B cell (primary cell): ENCODE measurements around the gene MYRIP. TPM values are rescaled to one million over a fixed set of nuclear protein-coding genes. Genes with fewer than 3 reads are reported as not detected.

Experiments used
- ATAC-seq: fragments of 200-7000 bp; cut with Tn5 transposase; one replicate; pipeline ENCODE4 v1.10.0; 2021; ENCODE audit warnings: low read depth, mild to moderate bottlenecking, moderate number of reproducible peaks, moderate library complexity
- CTCF ChIA-PET: fragments of 350-600 bp; sonication (Branson Sonifier 250); formaldehyde crosslinking; loops from one replicate; lab custom pipeline; 2021; ENCODE audit warnings: antibody characterized with exemption, inconsistent platforms; lab: Charles Lee
- POLR2A ChIA-PET: fragments of 350-600 bp; sonication (Branson Sonifier 250); formaldehyde crosslinking; loops from one replicate; lab custom pipeline; 2021; ENCODE audit warnings: antibody characterized with exemption; lab: Charles Lee
- DNase-seq: peaks from one replicate; pipeline ENCODE4 v3.0.0; 2013
- H2AFZ ChIP-seq: 2 replicates; pipeline ENCODE4 v1.6.1; 2012; ENCODE audit warnings: mild to moderate bottlenecking, low read depth, low read length; ENCODE audit not compliant: insufficient read depth, poor library complexity, severe bottlenecking
- H3K27ac ChIP-seq, 2 donors: 1 replicate in 1 of 2; 2 replicates in 1 of 2; pipeline ENCODE4 v1.5.1; 2012 to 2013; ENCODE audit warnings: low read length in 2 of 2, mild to moderate bottlenecking in 2 of 2, moderate library complexity in 1 of 2
- H3K27me3 ChIP-seq, 4 experiments: fragments of 200-600 bp in 1 of 4; sonication (generic) in 1 of 4; replicated peaks in 1 of 4; 1 replicate in 2 of 4; 2 replicates in 2 of 4; pipeline versions ENCODE4 v1.6.1 to v1.7.0; 2013 to 2016; ENCODE audit warnings: low read length in 3 of 4, mild to moderate bottlenecking in 2 of 4, mixed read lengths in 1 of 4, moderate library complexity in 1 of 4; ENCODE audit not compliant: insufficient read depth in 4 of 4, control insufficient read depth in 3 of 4; ENCODE audit errors: control extremely low read depth in 1 of 4
- H3K36me3 ChIP-seq, 2 experiments: replicated peaks in 1 of 2; 1 replicate in 1 of 2; 2 replicates in 1 of 2; pipeline versions ENCODE4 v1.6.1 to v1.7.1; 2013; ENCODE audit warnings: low read length in 1 of 2; ENCODE audit not compliant: insufficient read depth in 2 of 2, control insufficient read depth in 1 of 2; ENCODE audit errors: control extremely low read depth in 1 of 2, extremely low read depth in 1 of 2
- H3K4me1 ChIP-seq, 2 donors: fragments of 200-600 bp in 1 of 2; sonication (generic) in 1 of 2; 1 replicate in 1 of 2; 2 replicates in 1 of 2; pipeline versions ENCODE4 v1.5.1 to v1.6.1; 2013 to 2017; ENCODE audit warnings: low read length in 2 of 2; ENCODE audit not compliant: control insufficient read depth in 2 of 2, insufficient read depth in 2 of 2
- H3K4me2 ChIP-seq: replicated peaks from 2 replicates; pipeline ENCODE3; 2012; ENCODE audit warnings: mild to moderate bottlenecking, low read depth, low read length; ENCODE audit not compliant: poor library complexity, severe bottlenecking
- H3K4me3 ChIP-seq, 5 experiments: fragments of 200-600 bp in 1 of 5; sonication (generic) in 1 of 5; 1 replicate in 3 of 5; 2 replicates in 2 of 5; pipeline versions ENCODE4 v1.5.1 to v1.7.0; 2011 to 2016; ENCODE audit warnings: low read length in 4 of 5, mild to moderate bottlenecking in 4 of 5, low read depth in 2 of 5, control low read depth in 1 of 5, moderate library complexity in 1 of 5; ENCODE audit not compliant: insufficient read depth in 1 of 5; ENCODE audit errors: control extremely low read depth in 1 of 5, extremely low read depth in 1 of 5
- H3K79me2 ChIP-seq: fragments of 200-600 bp; sonication (generic); one replicate; pipeline ENCODE4 v1.6.0; 2016; ENCODE audit warnings: low read length; ENCODE audit not compliant: control insufficient read depth, insufficient read depth
- H3K9ac ChIP-seq: fragments of 200-600 bp; sonication (generic); 2 replicates; pipeline ENCODE4 v1.6.1; 2017; ENCODE audit warnings: mild to moderate bottlenecking, low read length, moderate library complexity
- H3K9me3 ChIP-seq, 3 donors: one replicate each; pipeline versions ENCODE4 v1.6.1 to v1.7.1; 2013; ENCODE audit warnings: low read length in 2 of 3; ENCODE audit not compliant: control insufficient read depth in 2 of 3, insufficient read depth in 1 of 3; ENCODE audit errors: control extremely low read depth in 1 of 3
- H4K20me1 ChIP-seq: 2 replicates; pipeline ENCODE4 v1.6.0; 2012; ENCODE audit warnings: mild to moderate bottlenecking, low read length; ENCODE audit not compliant: insufficient read depth, control insufficient read depth, poor library complexity, severe bottlenecking
- H3K27ac Mint-ChIP-seq: one replicate; pipeline ENCODE4 v1.8.0; 2021; ENCODE audit warnings: mixed read lengths
- H3K27me3 Mint-ChIP-seq: one replicate; pipeline ENCODE4 v1.8.0; 2021; ENCODE audit warnings: mixed read lengths
- H3K4me1 Mint-ChIP-seq: one replicate; pipeline ENCODE4 v1.8.0; 2021; ENCODE audit warnings: mixed read lengths
- H3K4me3 Mint-ChIP-seq: one replicate; pipeline ENCODE4 v1.8.0; 2021; ENCODE audit warnings: mixed read lengths
- H3K9me3 Mint-ChIP-seq: one replicate; pipeline ENCODE4 v1.8.0; 2022; ENCODE audit warnings: mixed read lengths; ENCODE audit not compliant: insufficient read depth
- EZH2 ChIP-seq: IDR thresholded peaks from 2 replicates; pipeline ENCODE4 v1.6.1; 2012; ENCODE audit warnings: borderline replicate concordance, low read depth, mild to moderate bottlenecking, moderate library complexity, low read length; ENCODE audit not compliant: insufficient read depth, poor library complexity, severe bottlenecking
- WGBS: methylation state at CpG from one replicate; pipeline ENCODE4 v1.1.5; 2013; ENCODE audit warnings: missing lambda C conversion rate; ENCODE audit not compliant: insufficient coverage; 5-methylcytosine and 5-hydroxymethylcytosine counted together
- intact Hi-C: fragments of 100-400 bp; cut with micrococcal nuclease; formaldehyde crosslinking; loops from one replicate; pipeline ENCODE4 v1.10.0; 2022
- polyA plus RNA-seq: library from polyadenylated mRNA; depleted of rRNA; stranded (reverse); fragments of >200 nt; gene quantifications from 2 replicates; pipeline ENCODE4 v1.2.3, GENCODE V29; 2012
- total RNA-seq, 2 donors: library from RNA; stranded (reverse); fragments of 120-200 nt in 1 of 2; gene quantifications; 1 replicate in 1 of 2; 2 replicates in 1 of 2; pipeline versions ENCODE4 v1.2.3 to v1.2.4, GENCODE V29; 2013 to 2022
- TF ChIP-seq, protein P1 (sequence below): fragments of 200-600 bp; IDR thresholded peaks from one replicate; pipeline ENCODE4 v1.8.0; 2022; ENCODE audit warnings: antibody characterized with exemption, mild to moderate bottlenecking

MYRIP gene
- total and polyA plus RNA-seq, 2 donors (not counting 1 experiment from before 2014, with no cell fraction given): 0.03 to 0.10 TPM

- Histone ChIP-seq H3K9ac (no peak overlapping the region), H3K4me3 (no peak overlapping the region), H3K27ac (no peak overlapping the region), H3K36me3 (no peaks in the 10 kb centered on the region), H3K4me1 (peaks cover 0 to 9% of the 10 kb centered on the region in 2 donors), H3K4me2 (no peak overlapping the region), H3K27me3 (no peaks in the 10 kb centered on the region), H3K9me3 (no peaks in the 10 kb centered on the region), H2AFZ (no peak overlapping the region), H3K79me2 (no peaks in the 10 kb centered on the region), H4K20me1 (no peaks in the 10 kb centered on the region)
- Mint-ChIP-seq H3K4me3 (no peak overlapping the region), H3K27me3 (no peaks in the 10 kb centered on the region), H3K9me3 (no peaks in the 10 kb centered on the region), H3K4me1 (peaks cover 11% of the 10 kb centered on the region), H3K27ac (no peak overlapping the region)
- ChIA-PET CTCF (interaction anchor here (0.7 to 12.2 kb wide), 2 partner anchors 9 to 17 kb away, joined by 3 to 92 read pairs; no protein-coding TSS in a partner anchor), POLR2A (no interaction called here)
- ATAC-seq (no peak), DNase-seq (no peak)
- intact Hi-C loops: no loop called here
- no peak for TF ChIP-seq EZH2
- TF ChIP-seq, protein P1, sequence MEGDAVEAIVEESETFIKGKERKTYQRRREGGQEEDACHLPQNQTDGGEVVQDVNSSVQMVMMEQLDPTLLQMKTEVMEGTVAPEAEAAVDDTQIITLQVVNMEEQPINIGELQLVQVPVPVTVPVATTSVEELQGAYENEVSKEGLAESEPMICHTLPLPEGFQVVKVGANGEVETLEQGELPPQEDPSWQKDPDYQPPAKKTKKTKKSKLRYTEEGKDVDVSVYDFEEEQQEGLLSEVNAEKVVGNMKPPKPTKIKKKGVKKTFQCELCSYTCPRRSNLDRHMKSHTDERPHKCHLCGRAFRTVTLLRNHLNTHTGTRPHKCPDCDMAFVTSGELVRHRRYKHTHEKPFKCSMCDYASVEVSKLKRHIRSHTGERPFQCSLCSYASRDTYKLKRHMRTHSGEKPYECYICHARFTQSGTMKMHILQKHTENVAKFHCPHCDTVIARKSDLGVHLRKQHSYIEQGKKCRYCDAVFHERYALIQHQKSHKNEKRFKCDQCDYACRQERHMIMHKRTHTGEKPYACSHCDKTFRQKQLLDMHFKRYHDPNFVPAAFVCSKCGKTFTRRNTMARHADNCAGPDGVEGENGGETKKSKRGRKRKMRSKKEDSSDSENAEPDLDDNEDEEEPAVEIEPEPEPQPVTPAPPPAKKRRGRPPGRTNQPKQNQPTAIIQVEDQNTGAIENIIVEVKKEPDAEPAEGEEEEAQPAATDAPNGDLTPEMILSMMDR: no peak
- WGBS: 86% methylated on average over 1 of the region's 1 CpG
Observed at GRCh38 chr3:40172560-40172959, 363.2 kb downstream of the MYRIP start.

DNA sequence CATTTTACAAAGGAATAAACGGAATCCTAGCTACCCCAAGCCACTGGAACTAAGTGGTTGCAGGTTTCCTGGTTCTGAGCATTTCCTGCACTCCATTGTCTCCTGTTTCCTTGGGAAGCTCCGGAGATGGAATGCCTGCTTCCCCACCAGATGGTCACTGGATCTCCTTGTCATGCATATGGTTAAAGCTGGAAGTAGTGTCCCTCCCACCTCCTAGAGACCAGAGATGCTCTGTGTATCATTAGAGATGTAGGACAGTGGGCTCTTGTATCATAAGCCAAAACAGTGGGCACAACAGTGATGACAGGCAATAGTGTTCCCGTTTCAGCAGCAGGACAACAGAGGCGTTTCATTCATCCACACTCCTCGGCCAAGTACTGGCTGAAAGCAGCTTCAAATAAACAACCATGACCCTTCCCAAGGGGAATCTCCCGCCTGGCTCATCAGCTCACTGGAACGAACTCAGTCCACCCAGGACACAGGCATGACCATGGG lies 363.9 kb downstream of the MYRIP start:
- Mint-ChIP-seq H3K4me3 (no peak overlapping the region), H3K27me3 (no peaks in the 10 kb centered on the region), H3K27ac (no peak overlapping the region), H3K4me1 (peaks cover 11% of the 10 kb centered on the region), H3K9me3 (no peaks in the 10 kb centered on the region)
- H3K27ac ChIP-seq: no peak overlapping the region
- ChIA-PET CTCF (interaction anchor here (12.2 kb wide), 1 partner anchor 16 kb away, joined by 92 read pairs; no protein-coding TSS in a partner anchor), POLR2A (no interaction called here)
- ATAC-seq: no peak
- H3K4me3 ChIP-seq: no peak overlapping the region
- no peaks in the 10 kb centered on the region for H3K27me3 ChIP-seq
- no peak for DNase-seq
- WGBS: 91% methylated on average over 6 of the region's 7 CpGs
- intact Hi-C loops: no loop called here
- H3K9ac ChIP-seq: no peak overlapping the region
- no peaks in the 10 kb centered on the region for H3K36me3 ChIP-seq
- H3K9me3 ChIP-seq: no peaks in the 10 kb centered on the region
- H3K79me2 ChIP-seq: no peaks in the 10 kb centered on the region
- H2AFZ ChIP-seq: no peak overlapping the region
- H4K20me1 ChIP-seq: no peaks in the 10 kb centered on the region
- H3K4me2 ChIP-seq: no peak overlapping the region
- TF ChIP-seq, protein P1: no peak
- no peak for TF ChIP-seq EZH2
- peaks cover 0 to 9% of the 10 kb centered on the region in 2 donors for H3K4me1 ChIP-seq
